ENCODE data around the gene DTNB. TPM values are rescaled to one million over a fixed set of nuclear protein-coding genes. Genes with fewer than 3 reads are reported as not detected.

Gene DTNB
- polyA plus RNA-seq, 1 of the 3 experiments (the other 2 are of a cell fraction): 15.3 TPM

DNA sequence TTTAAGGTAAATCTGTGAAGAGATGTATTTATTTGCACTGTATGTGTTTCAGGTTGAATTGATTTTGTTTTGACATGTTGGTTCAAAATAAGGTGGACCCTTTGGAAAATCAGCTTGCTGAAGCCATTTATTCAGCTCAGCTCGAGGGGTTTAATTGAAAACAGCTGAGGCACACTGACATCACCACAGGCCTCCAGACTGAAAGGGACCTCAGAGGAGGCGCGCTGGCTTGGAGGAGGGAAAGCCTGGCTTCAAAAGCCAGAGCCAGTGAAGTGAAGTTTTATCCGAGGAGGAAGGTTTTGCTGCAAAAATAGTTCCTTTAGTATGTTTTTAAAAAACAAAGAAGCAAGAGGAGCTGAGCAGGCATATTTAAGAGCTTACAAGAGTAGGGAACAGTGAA is 304.7 kb downstream of the DTNB start (continued):
- TF ChIP-seq, protein P1, sequence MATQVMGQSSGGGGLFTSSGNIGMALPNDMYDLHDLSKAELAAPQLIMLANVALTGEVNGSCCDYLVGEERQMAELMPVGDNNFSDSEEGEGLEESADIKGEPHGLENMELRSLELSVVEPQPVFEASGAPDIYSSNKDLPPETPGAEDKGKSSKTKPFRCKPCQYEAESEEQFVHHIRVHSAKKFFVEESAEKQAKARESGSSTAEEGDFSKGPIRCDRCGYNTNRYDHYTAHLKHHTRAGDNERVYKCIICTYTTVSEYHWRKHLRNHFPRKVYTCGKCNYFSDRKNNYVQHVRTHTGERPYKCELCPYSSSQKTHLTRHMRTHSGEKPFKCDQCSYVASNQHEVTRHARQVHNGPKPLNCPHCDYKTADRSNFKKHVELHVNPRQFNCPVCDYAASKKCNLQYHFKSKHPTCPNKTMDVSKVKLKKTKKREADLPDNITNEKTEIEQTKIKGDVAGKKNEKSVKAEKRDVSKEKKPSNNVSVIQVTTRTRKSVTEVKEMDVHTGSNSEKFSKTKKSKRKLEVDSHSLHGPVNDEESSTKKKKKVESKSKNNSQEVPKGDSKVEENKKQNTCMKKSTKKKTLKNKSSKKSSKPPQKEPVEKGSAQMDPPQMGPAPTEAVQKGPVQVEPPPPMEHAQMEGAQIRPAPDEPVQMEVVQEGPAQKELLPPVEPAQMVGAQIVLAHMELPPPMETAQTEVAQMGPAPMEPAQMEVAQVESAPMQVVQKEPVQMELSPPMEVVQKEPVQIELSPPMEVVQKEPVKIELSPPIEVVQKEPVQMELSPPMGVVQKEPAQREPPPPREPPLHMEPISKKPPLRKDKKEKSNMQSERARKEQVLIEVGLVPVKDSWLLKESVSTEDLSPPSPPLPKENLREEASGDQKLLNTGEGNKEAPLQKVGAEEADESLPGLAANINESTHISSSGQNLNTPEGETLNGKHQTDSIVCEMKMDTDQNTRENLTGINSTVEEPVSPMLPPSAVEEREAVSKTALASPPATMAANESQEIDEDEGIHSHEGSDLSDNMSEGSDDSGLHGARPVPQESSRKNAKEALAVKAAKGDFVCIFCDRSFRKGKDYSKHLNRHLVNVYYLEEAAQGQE (IDR thresholded peaks at IDR 0.05; ENCODE audit: low read depth, low read length): no peak
- no peak for TF ChIP-seq TAF1 (IDR thresholded peaks at IDR 0.05; ENCODE audit: borderline replicate concordance, low read depth, low read length)
- TF ChIP-seq, protein P2, sequence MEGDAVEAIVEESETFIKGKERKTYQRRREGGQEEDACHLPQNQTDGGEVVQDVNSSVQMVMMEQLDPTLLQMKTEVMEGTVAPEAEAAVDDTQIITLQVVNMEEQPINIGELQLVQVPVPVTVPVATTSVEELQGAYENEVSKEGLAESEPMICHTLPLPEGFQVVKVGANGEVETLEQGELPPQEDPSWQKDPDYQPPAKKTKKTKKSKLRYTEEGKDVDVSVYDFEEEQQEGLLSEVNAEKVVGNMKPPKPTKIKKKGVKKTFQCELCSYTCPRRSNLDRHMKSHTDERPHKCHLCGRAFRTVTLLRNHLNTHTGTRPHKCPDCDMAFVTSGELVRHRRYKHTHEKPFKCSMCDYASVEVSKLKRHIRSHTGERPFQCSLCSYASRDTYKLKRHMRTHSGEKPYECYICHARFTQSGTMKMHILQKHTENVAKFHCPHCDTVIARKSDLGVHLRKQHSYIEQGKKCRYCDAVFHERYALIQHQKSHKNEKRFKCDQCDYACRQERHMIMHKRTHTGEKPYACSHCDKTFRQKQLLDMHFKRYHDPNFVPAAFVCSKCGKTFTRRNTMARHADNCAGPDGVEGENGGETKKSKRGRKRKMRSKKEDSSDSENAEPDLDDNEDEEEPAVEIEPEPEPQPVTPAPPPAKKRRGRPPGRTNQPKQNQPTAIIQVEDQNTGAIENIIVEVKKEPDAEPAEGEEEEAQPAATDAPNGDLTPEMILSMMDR (IDR thresholded peaks at IDR 0.05): no peak

DNA sequence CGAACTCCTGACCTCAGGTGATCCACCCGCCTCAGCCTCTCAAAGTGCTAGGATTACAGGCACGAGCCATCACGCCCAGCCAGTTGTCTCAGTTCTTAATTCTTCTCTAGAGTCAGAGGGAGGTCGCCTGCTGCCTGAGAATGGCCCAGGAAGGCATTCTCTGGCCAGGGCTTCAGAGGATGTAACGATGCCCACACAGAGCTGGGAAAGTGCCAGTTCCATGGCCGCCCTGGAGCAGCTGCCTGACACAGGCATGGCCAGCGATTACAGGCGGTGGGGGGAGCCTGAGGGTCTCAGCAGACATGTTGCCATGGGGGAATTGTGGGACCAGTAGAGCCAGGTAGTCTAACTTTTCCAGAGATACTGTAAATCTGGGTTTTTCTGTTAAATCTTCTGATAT is 306.1 kb downstream of the DTNB start:
- Histone ChIP-seq H2AFZ (ENCODE audit: low read depth) (no peak overlapping the region), H3K4me1 (ENCODE audit: control insufficient read depth in 1 of 2, insufficient read depth in 2 of 2, low read depth in 1 of 2, low read length in 1 of 2) (peaks cover 0 to 46% of the 10 kb centered on the region in 2 experiments; a peak in 2 of 4 replicates), H3K9ac (no peak overlapping the region), H3K9me2 (no peaks in the 10 kb centered on the region), H3F3A (replicated peaks; ENCODE audit: insufficient read depth) (no peaks in the 10 kb centered on the region), H3K27me3 (ENCODE audit: insufficient read depth) (no peaks in the 10 kb centered on the region), H3K27ac (ENCODE audit: low read depth in 2 of 2, low read length in 1 of 2) (peak overlapping the region in 1 of 2 experiments; percentile 31; a peak in 1 of 4 replicates), H3K36me3 (replicated peaks in 1 of 2; ENCODE audit: control insufficient read depth in 1 of 2, insufficient read depth in 2 of 2, low read length in 1 of 2) (no peaks in the 10 kb centered on the region), H3K79me2 (ENCODE audit: insufficient read depth) (no peaks in the 10 kb centered on the region), H3K4me2 (no peak overlapping the region), H4K20me1 (ENCODE audit: insufficient read depth) (no peaks in the 10 kb centered on the region), H3K4me3 (ENCODE audit: low read depth in 2 of 2, low read length in 1 of 2) (no peak overlapping the region), H3K9me3 (no peaks in the 10 kb centered on the region)
- ChIA-PET POLR2A (no interaction called here), CTCF (interaction anchor here (0.5 to 3.1 kb wide), 7 partner anchors 10 to 333 kb away, joined by 3 to 20 read pairs (median 4); partner anchors contain the start of gene DNMT3A)
- TF ChIP-seq MXI1 (IDR thresholded peaks at IDR 0.05; ENCODE audit: low read depth, low read length) (no peak), PBX3 (IDR thresholded peaks at IDR 0.05) (no peak), ZBTB33 (IDR thresholded peaks at IDR 0.05; ENCODE audit: borderline replicate concordance, low read depth) (no peak), TAF1 (IDR thresholded peaks at IDR 0.05; ENCODE audit: borderline replicate concordance, low read depth, low read length) (no peak), JUND (IDR thresholded peaks at IDR 0.05) (no peak), MAX (IDR thresholded peaks at IDR 0.05; ENCODE audit: low read depth) (no peak), SMC3 (IDR thresholded peaks at IDR 0.05; ENCODE audit: low read depth, low read length) (no peak), TEAD4 (IDR thresholded peaks at IDR 0.05; ENCODE audit: borderline replicate concordance, insufficient read depth) (no peak), FOXM1 (IDR thresholded peaks at IDR 0.05; ENCODE audit: low read depth) (no peak), MEF2A (IDR thresholded peaks at IDR 0.05; ENCODE audit: borderline replicate concordance, low read depth) (no peak)
- TF ChIP-seq, protein P3, sequence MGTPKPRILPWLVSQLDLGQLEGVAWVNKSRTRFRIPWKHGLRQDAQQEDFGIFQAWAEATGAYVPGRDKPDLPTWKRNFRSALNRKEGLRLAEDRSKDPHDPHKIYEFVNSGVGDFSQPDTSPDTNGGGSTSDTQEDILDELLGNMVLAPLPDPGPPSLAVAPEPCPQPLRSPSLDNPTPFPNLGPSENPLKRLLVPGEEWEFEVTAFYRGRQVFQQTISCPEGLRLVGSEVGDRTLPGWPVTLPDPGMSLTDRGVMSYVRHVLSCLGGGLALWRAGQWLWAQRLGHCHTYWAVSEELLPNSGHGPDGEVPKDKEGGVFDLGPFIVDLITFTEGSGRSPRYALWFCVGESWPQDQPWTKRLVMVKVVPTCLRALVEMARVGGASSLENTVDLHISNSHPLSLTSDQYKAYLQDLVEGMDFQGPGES (IDR thresholded peaks at IDR 0.05; ENCODE audit: low read depth, low read length): no peak
- TF ChIP-seq, protein P2 (IDR thresholded peaks at IDR 0.05): no peak
- WGBS (ENCODE audit: low lambda C conversion rate): 83% methylated on average over 9 of the region's 9 CpGs
- DNase-seq: no peak

Data from SK-N-SH (cell line).